Endometrial microvascular endothelial cells (primary cell): Measurements from ENCODE around the gene YIPF7. TPM values are rescaled to one million over a fixed set of nuclear protein-coding genes. Genes with fewer than 3 reads are reported as not detected.

Experiments
- in situ Hi-C: cut with HindIII; loops from 2 replicates; pipeline ENCODE4 v1.10.0; 2017; ENCODE audit warnings: low sequenced_read_pairs, low pct_unique_long_range_greater_than_20kb; ENCODE audit errors: inconsistent ontology term
- total RNA-seq: library from RNA; depleted of rRNA; stranded (reverse); fragments of >200 nt; gene quantifications from one replicate; pipeline ENCODE4 v1.2.3, GENCODE V29; 2015; ENCODE audit errors: inconsistent ontology term

Gene YIPF7
- total RNA-seq, 1 donor from 2014 or later: not detected

DNA sequence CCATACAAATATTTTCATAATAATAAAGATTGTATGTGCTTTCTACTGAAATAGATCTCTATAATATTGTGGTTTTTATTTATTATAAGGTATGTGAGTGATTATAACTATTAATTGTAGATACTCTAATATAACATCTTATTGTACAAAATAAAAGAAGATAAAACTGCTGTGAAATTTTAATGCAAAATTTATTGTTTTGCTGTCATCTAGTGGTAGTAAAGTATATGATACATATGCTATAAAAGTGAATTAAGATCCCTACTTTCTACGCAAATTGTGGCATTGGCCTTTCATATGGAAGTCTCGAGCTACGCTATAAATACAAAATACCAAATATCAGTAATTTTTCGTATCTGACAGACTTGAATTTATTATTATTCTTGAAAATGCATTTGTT, 19.3 kb downstream of the YIPF7 start:
- in situ Hi-C loops: no loop called here

DNA sequence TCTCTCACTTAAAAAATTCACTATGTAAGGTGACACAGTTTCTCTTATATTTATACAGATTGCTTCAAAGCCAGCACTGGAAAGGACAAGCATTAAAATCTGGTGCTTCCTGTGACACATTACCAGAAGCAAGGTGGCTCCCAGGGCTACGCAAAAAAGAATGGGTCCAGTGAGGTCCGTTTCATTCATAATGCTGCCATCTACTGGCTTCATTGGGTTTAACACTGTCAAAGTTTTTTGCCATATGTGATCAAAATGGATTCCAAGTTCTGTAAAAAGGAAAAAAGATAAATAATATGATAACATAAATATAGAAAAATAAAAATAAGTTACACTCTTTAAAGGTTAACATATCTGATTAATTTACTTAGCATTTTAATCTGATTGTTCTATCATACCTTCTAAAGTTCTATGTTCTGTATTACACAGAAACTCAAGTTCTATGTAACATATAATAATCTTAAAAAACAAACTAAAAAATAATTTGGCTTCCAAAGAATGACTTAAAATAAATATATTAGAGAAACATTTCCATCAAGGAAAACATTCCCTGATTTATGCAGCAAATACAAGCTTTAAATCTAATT, 22.1 kb downstream of the YIPF7 start:
- in situ Hi-C loops: no loop called here

DNA sequence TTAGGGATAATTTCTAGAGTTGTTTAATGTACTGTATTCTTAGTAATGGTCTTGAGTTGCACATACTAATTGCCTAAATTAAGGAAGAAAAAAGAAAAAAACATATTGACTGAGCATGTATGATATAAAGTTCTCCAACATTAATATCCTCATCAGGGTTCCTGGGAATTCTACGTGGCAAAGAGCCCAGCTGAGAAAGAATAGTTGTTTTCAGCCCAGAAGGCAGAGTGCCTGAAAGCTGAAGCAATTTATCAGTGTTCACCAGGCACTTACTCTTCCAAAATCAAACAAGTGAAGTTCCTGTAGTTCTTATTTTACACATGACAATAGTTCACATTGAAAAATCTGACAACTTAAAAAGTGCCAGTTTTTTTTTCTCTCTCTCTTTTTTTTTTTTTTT, 27.7 kb downstream of the YIPF7 start:
- in situ Hi-C loops: no loop called here

DNA sequence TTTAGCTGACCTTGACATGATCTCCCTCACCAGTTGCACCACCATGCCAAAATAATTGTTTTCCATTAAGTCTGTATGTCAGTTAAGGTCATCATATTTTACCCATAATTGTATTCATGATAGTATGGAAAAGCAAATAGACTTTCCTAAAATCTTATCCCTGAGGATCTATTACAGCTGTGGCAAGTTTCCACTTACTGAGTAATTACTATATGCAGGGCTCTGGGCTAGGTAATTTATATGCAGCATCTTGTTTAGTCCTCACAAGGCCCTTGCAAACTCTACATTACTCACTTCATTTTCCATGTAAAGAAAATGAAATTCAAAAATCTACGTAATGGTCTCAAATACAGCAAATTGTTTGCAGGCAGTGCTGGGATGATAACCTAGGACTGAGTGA, 34.8 kb downstream of the YIPF7 start:
- in situ Hi-C loops: no loop called here

DNA sequence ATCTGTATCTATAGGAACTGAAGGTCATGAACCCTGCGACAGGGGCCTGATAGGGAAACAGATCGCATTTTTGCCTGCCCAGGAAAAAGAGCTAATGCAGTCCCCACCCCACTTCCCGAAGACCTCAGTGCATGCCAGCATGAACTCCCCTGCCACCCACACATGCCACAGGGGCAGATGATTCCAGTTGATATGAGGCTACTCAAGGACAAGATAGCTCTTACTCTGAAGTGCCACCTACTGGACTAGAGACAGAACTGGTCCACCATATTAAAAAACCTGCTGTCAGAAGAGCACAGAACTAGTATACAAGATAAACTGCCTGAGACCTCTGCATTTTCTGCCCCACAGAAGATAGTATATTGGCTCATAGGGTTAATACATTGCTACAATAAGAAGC, 68.0 kb downstream of the YIPF7 start:
- in situ Hi-C loops: no loop called here

DNA sequence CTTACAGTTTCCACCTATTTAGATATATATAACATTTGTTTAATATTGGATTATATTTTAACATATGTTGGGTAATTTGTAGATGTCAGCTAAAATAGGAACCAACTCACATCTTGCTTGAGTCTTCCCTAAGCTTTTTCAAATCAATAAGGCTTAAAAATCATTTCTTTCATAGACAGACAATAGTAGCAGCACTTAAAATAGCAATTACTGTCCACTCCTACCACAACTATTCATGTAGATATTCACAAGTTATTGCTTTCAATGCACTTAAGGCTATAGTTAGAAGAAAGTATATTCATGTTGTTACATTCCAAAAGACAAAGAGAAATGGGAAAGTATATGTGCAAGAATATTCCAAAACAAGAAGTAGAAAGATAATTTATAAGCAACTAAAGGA, 71.2 kb downstream of the YIPF7 start:
- in situ Hi-C loops: no loop called here

DNA sequence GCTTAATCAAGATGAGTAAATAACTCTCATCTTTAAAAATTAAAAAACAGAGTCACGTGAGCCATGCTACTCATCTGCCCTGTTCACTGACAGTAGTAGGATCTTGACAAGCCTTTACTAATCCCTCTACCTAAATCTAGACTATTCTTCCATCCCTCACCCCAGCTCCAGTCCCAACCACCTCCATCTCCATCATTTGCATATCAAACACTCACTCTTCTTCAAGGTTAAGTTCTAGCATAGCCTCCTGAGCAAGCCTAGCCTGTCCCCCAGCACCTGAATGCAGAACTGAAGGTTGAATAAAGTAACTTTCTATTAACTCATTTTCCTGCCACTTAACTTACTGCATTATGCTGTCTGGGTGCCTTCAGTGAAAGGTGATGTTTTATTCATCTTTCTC, 72.5 kb downstream of the YIPF7 start:
- in situ Hi-C loops: no loop called here

Other genes starting within 250 kb of the YIPF7 start
- not detected for gene KCTD8, start 202.8 kb downstream of the YIPF7 start, total RNA-seq
- gene GUF1, start 26.8 kb upstream of the YIPF7 start, total RNA-seq: 18.9 TPM
- 30.4 TPM for gene GNPDA2, start 74.9 kb upstream of the YIPF7 start, total RNA-seq